HCT116 (cell line): ENCODE measurements around the gene AUTS2.

Experiments
- CEBPB ChIP-seq: IDR thresholded peaks from 2 replicates; pipeline ENCODE4 v1.6.1; 2012; ENCODE audit warnings: low read depth
- POLR2A ChIP-seq: IDR thresholded peaks from 2 replicates; pipeline ENCODE4 v1.7.0; 2011; ENCODE audit warnings: borderline replicate concordance; ENCODE audit not compliant: insufficient read depth, insufficient read length; ENCODE audit errors: extremely low read depth
- POLR2AphosphoS5 ChIP-seq: IDR thresholded peaks from 2 replicates; pipeline ENCODE4 v1.6.1; 2011; ENCODE audit warnings: mild to moderate bottlenecking, low read depth, low read length, moderate library complexity
- RAD21 ChIP-seq: IDR thresholded peaks from 2 replicates; pipeline ENCODE4 v1.6.1; 2012; ENCODE audit warnings: low read depth, mild to moderate bottlenecking
- SIN3A ChIP-seq: IDR thresholded peaks from 2 replicates; pipeline ENCODE4 v1.6.1; 2012; ENCODE audit warnings: low read depth
- SRF ChIP-seq: IDR thresholded peaks from 2 replicates; pipeline ENCODE4 v1.6.1; 2012; ENCODE audit warnings: low read depth
- TF ChIP-seq, protein P1 (sequence below), 3 experiments: fragments of 200-600 bp in 1 of 3; sonication (generic) in 1 of 3; IDR thresholded peaks in 2 of 3; conservative IDR thresholded peaks in 1 of 3; 2 replicates each; pipeline ENCODE4 v1.5.1; 2012 to 2017; ENCODE audit warnings: low read depth in 2 of 3, low read length in 2 of 3, antibody characterized with exemption in 1 of 3, borderline replicate concordance in 1 of 3, control low read depth in 1 of 3, mild to moderate bottlenecking in 1 of 3, mixed read lengths in 1 of 3, mixed run types in 1 of 3, moderate library complexity in 1 of 3; ENCODE audit not compliant: insufficient read depth in 1 of 3
- TF ChIP-seq, protein P2 (sequence below): IDR thresholded peaks from 2 replicates; pipeline ENCODE4 v1.6.1; 2012
- TF ChIP-seq, protein P3 (sequence below): IDR thresholded peaks from 2 replicates; pipeline ENCODE4 v1.6.1; 2012; ENCODE audit warnings: low read depth

DNA sequence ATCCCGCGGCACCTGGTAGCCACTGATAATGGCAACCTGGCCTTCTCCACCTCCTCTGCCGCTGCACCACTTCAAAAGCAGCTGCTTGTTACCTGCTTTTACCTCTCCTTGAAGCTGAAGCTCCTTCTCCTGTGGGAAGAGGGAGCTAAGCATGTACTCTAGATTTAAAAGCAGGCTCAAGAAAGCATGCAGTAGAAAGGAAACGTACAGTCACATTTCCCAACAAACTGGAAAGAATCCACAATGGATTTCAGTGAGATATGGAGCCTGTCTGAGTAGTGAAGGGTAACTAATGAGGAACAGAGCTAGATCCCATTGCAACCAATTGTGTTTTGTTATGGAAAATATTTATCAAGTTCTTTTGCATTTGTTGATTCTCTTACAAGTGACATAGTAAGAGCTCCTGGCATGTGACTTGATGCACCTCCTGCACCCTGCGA is 1076.3 kb downstream of the AUTS2 start:
- TF ChIP-seq POLR2A = no peak
- TF ChIP-seq SIN3A = no peak
- TF ChIP-seq CEBPB = no peak
- TF ChIP-seq, protein P1, sequence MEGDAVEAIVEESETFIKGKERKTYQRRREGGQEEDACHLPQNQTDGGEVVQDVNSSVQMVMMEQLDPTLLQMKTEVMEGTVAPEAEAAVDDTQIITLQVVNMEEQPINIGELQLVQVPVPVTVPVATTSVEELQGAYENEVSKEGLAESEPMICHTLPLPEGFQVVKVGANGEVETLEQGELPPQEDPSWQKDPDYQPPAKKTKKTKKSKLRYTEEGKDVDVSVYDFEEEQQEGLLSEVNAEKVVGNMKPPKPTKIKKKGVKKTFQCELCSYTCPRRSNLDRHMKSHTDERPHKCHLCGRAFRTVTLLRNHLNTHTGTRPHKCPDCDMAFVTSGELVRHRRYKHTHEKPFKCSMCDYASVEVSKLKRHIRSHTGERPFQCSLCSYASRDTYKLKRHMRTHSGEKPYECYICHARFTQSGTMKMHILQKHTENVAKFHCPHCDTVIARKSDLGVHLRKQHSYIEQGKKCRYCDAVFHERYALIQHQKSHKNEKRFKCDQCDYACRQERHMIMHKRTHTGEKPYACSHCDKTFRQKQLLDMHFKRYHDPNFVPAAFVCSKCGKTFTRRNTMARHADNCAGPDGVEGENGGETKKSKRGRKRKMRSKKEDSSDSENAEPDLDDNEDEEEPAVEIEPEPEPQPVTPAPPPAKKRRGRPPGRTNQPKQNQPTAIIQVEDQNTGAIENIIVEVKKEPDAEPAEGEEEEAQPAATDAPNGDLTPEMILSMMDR (IDR thresholded peaks at IDR 0.05 in 2 of 3, conservative IDR thresholded peaks at IDR 0.05 in 1 of 3; ENCODE audit: borderline replicate concordance in 1 of 3, insufficient read depth in 1 of 3, low read depth in 2 of 3, low read length in 2 of 3) = no peak
- no peak for TF ChIP-seq SRF
- TF ChIP-seq, protein P2, sequence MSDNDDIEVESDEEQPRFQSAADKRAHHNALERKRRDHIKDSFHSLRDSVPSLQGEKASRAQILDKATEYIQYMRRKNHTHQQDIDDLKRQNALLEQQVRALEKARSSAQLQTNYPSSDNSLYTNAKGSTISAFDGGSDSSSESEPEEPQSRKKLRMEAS = no peak
- no peak for TF ChIP-seq POLR2AphosphoS5
- no peak for TF ChIP-seq RAD21
- TF ChIP-seq, protein P3, sequence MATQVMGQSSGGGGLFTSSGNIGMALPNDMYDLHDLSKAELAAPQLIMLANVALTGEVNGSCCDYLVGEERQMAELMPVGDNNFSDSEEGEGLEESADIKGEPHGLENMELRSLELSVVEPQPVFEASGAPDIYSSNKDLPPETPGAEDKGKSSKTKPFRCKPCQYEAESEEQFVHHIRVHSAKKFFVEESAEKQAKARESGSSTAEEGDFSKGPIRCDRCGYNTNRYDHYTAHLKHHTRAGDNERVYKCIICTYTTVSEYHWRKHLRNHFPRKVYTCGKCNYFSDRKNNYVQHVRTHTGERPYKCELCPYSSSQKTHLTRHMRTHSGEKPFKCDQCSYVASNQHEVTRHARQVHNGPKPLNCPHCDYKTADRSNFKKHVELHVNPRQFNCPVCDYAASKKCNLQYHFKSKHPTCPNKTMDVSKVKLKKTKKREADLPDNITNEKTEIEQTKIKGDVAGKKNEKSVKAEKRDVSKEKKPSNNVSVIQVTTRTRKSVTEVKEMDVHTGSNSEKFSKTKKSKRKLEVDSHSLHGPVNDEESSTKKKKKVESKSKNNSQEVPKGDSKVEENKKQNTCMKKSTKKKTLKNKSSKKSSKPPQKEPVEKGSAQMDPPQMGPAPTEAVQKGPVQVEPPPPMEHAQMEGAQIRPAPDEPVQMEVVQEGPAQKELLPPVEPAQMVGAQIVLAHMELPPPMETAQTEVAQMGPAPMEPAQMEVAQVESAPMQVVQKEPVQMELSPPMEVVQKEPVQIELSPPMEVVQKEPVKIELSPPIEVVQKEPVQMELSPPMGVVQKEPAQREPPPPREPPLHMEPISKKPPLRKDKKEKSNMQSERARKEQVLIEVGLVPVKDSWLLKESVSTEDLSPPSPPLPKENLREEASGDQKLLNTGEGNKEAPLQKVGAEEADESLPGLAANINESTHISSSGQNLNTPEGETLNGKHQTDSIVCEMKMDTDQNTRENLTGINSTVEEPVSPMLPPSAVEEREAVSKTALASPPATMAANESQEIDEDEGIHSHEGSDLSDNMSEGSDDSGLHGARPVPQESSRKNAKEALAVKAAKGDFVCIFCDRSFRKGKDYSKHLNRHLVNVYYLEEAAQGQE = no peak
